NCI-H2171 (cell line): ENCODE measurements around the gene TMEM200A.
"Not testable (repeated sequence)": the region's sequence is repeated elsewhere in the genome, so short reads cannot be mapped to it uniquely, and the experiment has no call there.

ENCODE experiments used
- DNase-seq: peaks from one replicate; lab custom pipeline; 2025; lab: John Stamatoyannopoulos, UW

The TMEM200A gene

GRCh38 chr6:130365166-130366106, at the start of gene TMEM200A:
Gene TMEM200A (plus strand): TSS chr6:130366017. CDS start chr6:130440423, 74,406 bp downstream.
- DNase-seq: no peak

GRCh38 chr6:130320908-130321307, 44.9 kb upstream of the TMEM200A start:
- DNase-seq: no peak

GRCh38 chr6:130322673-130323268, 43.0 kb upstream of the TMEM200A start:
- DNase-seq: no peak

- no peak for DNase-seq
These were observed 41.2 kb upstream of the TMEM200A start for GRCh38 chr6:130324657-130325056.

- DNase-seq: no peak
These were observed 39.3 kb upstream of the TMEM200A start for GRCh38 chr6:130326496-130326895.

GRCh38 chr6:130337534-130337933, 28.3 kb upstream of the TMEM200A start:
- no peak for DNase-seq

GRCh38 chr6:130346324-130346723, 19.5 kb upstream of the TMEM200A start:
- DNase-seq: not testable (repeated sequence)

- DNase-seq: no peak
These were observed 11.5 kb upstream of the TMEM200A start for GRCh38 chr6:130354322-130354721.

- no peak for DNase-seq
These were observed 10.2 kb upstream of the TMEM200A start for GRCh38 chr6:130355572-130355971.

- DNase-seq: no peak
These were observed 8.4 kb upstream of the TMEM200A start for GRCh38 chr6:130357436-130357835.

- DNase-seq: no peak
These were observed 6.1 kb upstream of the TMEM200A start for GRCh38 chr6:130359736-130360135.

GRCh38 chr6:130362128-130362527, 3.7 kb upstream of the TMEM200A start:
- DNase-seq: no peak

- no peak for DNase-seq
These were observed 1.5 kb upstream of the TMEM200A start for GRCh38 chr6:130364224-130364780.

GRCh38 chr6:130366107-130367005, 539 bp downstream of the TMEM200A start:
- DNase-seq: no peak

- DNase-seq: no peak
These were observed 1.9 kb downstream of the TMEM200A start for GRCh38 chr6:130367767-130368166.

- no peak for DNase-seq
These were observed 2.8 kb downstream of the TMEM200A start for GRCh38 chr6:130368576-130368975.

- no peak for DNase-seq
These were observed 4.0 kb downstream of the TMEM200A start for GRCh38 chr6:130369831-130370230.

GRCh38 chr6:130371921-130372420, 6.2 kb downstream of the TMEM200A start:
- no peak for DNase-seq

- no peak for DNase-seq
These were observed 7.0 kb downstream of the TMEM200A start for GRCh38 chr6:130372786-130373185.

GRCh38 chr6:130373992-130374391, 8.2 kb downstream of the TMEM200A start:
- no peak for DNase-seq

GRCh38 chr6:130376936-130377335, 11.1 kb downstream of the TMEM200A start:
- no peak for DNase-seq

GRCh38 chr6:130377371-130377770, 11.6 kb downstream of the TMEM200A start:
- no peak for DNase-seq
